GM18499 (cell line): ENCODE results near the gene TTBK1.

Source experiments
- ATAC-seq: cut with Tn5 transposase; IDR thresholded peaks from one replicate; pipeline ENCODE4 v1.9.1; 2021; ENCODE audit warnings: moderate number of reproducible peaks; ENCODE audit not compliant: insufficient read depth, unreplicated experiment

TTBK1 gene

DNA sequence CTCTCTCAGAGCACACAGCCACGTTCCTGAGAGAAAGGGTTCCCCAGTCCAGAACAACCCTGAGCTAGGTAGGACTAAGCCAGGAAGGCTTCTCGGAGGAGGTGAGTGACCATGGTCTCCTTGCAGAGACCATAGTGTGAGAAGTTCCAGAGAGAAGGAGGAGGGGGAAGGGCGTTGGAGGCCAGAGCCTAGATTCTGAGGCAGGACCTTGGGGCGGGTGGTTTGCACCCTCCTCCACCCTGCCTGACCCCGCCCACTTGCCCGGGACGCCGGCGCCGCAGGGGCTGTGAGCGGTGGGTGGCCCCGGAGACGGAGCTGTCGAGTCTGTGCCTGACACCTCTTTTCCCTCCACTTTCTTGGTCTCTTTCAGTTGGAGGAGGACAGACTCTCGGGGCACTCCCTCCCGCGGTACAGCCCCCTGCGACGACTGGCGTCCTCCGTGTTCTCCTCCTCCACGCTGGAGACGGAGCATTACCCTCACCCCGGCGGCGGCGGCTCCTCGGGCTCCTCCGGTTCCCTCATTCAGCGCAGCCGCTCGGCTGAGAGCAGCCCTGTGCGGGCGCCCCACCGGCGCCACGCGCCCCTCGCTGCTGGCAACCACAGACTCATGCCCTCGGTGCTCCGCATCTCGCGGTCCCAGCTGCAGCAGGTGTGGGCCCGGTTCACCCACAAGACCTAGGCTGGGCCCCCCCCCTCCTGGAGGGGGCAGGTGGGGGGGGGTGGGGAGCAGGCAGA lies 26.2 kb downstream of the TTBK1 start:
- ATAC-seq, result no peak

DNA sequence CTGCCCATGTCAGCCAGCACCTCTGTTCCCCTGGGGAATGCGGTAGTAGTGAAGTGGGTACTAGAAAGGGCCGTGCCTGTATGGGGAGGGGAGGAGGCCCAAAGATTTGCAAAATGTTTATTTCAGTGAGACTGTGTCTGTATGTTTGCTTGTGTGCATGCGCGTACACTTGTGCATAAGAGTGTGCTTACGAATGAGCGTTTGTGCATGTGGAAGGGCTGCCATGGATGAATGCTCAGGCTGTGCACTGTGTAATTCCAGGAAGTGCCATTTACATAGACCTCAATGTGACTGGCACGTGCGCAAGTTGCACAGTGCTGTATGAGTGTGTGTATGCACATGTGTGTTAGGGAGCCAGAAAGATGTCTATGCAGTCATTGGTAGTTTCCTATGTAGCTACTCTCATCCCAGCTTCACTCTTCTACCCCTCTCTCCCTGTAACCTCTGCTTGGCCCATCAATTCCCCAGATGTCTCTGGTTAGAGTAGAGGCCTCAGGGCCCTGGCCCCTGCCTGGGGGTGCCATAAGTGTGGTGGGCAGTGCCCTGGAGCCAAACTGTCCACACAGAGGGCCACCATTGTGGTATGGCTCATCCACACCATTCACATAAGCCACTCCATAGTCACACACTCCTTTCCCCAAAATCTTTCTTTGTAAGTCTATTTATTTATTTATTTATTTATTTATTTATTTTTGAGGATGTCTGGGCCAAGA lies 28.0 kb downstream of the TTBK1 start:
- ATAC-seq, result no peak

DNA sequence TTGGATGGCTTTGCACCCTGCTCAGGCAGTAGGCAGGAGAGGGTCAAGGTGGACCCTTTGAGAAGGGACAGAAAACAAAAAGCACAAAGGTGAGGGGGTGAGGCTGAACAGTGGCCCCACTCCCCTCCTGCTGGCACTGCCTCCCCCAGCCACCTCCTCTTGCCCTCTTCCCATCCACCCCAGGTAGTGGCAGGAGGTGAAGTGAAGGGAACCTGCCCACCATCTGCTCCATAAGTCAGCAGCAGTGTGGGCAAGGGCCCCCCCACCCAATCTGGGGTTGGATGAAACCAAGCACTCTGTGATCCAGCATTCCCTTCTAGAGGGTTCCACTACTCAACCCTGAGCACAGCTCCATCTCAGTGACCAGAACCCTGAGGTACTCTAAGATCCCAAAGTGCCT lies 28.7 kb downstream of the TTBK1 start:
- no peak for ATAC-seq

DNA sequence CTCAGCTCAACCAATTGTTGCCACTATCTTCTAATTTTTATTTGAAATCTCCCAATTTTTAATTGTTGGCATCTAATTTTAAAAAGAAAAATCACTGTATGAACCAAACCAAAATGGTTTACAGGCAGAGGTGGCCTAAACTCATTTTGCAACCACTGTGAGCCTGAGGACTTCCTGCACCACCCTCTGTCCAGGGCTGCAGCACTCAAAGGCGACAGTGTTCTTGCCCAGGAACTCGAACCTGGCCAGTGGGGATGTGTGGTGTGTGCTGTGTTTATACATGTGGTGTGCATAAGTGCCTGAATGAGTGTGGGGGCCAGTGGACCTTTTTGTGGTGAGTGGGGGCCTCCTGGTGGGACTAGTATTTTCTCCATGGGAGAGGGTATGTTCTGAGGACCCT lies 30.4 kb downstream of the TTBK1 start:
- no peak for ATAC-seq

DNA sequence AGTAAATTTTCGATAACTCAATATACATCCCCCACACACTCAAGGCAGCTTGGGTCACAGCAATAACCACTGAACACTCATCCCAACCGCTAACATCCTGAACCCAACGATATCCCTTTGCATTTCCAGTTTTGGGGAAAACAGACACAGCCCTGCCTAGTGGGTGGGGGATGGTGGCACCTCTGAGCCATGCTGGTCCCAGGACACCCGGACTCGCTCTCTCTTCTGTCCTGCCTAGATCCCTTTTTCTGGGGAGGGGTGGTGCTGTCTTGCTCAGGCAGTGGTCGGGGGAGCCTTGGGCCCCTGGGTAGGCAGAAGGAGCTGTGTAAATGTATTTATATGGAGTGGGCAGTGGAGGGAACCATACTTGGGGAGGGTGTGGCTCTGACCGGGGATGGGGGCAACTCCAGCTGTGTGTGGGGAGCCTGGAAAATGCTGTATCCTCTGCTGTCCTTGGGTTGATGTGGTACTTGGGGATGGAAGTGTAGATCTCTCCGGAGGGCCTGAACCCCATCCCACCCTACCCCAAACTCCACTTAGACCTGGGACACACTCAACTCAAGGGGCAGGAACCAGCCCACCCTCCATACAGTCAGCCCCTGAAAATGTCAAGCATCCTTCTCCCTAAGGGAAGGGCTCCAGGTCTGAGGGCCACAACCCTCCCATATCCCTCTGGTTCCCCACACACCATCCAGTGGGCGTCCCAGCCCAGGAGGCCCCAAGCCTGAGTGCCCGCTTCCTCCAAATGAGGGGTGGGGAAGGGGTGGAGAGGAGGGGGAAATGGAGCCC lies 31.0 kb downstream of the TTBK1 start:
- no peak for ATAC-seq

DNA sequence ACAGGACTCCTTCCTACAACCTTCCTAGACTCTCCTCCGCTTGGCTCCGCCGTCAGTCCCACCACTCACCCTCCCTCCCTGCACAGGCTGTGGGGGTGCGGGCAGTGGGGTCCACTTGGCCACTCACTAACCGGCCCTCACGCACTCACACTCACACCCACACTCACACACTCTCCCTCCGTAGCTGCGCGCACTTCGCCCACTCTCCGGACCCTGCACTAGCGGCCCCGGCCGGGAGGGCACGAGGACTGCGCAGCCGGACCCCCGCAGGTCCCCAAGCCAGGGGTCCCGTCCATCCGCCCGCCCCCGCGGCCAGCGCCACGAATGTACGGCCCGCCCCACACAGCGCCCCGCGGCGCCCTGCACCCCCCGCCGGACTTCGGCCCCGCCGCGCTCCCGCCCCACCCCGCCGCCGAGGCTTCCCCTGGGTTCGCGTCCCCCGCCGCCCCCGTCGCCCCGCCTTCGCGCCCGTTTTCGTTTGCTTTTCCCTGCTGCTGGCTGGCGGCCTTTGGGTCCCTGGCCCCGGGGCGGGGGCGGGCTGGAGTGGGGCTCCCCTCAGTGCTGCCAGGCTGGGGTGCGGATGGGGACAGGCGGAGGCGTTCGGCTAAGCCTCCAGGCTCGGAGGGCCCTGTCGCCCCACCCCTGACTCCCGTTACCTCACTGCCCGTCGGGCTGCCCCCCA lies 31.8 kb downstream of the TTBK1 start:
- ATAC-seq, result no peak

DNA sequence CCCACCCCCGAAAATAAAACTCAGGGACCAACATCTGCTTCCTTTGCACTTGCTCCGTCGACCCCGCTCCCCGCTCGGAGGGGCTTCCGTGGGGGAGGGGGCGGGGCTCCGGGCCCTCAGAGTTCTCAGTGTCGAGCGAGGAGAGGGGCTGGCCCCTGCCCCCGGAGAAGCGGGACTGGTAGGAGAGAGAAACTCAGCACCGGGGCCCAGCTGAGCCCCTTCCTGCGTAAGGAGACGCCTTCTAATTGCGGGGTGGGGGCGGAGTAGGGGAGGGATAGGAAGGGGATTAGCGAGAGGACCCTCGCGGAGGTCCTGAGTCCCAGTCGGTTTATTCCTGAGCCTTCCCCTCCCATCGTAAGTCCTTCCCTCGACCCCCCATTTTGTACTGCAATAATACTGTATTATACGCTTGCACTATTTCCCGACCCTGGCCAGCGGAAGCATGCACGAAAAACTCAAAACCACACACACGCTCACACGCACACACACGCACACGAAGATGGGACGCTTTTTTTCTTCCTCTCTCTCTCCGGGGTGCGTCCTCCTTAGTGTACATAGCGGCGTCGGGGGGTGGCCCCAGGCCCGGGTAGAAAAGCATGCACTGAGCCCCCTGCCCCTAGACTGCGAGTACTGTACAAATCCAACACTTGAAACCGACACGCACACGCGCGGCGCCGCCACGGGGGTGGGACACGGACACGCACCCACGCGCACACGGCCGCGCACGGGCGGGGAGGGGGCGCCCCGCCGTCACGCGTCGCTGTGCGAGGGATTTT lies 32.7 kb downstream of the TTBK1 start:
- ATAC-seq, result no peak

DNA sequence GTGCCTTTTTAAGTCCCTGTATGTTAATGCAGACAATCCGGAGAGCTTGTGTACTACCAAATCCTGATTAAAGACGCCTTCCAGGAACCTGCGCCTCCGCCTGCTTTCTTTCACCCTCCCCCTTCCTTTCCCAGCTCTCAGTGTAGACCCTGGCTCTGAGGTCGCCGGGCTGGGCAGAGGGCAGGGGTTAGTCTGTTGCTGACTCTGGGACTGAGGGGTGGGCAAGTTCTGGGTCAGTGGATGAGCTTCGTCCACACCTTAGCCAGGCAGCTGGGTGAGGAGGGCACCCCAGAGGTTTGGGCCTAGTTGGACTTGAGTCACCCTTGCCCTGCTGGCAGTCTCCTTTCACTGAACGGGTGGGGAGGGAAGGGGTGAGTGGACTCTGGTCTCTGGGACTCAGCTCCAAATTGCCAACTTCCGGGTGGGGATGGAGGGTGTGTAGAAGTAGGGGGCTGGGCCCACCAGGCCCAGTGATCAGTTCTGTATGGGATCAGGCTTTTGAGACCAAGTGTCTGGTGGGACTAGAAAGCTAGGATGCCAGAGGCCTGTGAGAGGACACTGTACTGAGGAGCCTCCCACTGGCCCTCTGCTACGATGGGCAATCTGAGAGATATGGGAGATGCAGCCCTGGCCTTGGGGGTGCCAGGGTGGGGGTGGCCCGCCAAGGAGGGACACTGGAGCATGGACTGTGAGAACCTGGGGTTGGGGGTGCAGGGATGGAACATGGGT lies 33.5 kb downstream of the TTBK1 start:
- no peak for ATAC-seq

DNA sequence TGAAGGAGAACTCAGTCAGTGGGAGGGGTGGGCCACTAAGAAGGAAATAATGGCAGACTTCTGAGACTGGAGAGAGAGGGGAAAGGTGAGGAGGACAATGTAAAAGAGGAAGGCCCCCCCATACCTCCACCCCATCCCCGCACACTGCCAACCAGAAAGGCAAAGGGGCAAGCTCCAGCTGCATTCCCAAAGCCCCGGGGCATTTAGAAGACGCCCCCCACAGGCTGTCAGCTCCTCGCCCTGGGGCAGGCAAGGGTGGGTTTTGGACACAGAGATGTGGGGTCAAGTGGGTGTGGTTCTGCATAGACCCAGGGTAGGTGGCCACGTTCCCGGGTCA lies 34.0 kb downstream of the TTBK1 start:
- ATAC-seq, result no peak

DNA sequence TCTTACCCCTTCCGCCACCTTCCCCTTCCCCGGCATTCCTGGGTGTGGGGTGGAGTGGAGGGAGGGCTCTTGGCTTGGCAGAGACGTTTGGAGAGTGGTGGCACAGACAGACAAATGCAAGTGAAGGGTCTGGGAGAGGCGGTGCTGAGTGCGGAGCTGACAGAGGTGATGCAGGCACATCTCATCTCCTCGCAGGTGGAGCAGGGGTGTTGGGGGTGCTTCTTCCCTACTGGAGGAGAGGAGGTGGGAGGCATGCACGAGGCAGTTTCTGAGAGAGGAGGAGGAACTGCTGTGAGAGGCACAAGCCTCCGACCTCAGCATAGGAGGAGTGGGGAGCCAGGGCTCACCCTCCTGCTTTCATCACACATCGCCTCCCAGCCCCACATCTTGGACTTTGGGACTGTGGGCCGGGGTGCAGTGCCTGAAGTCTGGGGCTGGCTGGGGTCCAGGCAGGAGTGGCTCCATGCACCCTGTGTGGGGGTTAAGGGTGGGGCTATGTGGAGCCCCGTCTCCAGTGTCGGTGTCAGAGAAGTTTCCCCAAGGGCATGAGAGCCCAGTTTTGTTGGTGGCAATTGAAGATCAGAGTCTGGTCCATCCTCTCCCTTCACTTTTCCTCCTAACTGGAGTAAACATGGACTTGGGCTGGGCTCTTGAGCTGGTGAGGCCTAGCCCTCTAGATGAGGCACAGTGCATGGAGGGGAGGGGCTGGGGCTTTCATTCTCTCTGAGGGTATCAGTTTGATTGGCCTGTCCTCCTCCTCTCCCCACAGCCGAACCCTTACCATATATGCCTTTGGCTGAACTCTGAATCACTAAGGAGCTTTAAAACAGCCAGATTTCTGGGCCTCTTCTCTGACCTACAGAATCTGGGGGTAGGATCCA lies 34.6 kb downstream of the TTBK1 start:
- no peak for ATAC-seq

DNA sequence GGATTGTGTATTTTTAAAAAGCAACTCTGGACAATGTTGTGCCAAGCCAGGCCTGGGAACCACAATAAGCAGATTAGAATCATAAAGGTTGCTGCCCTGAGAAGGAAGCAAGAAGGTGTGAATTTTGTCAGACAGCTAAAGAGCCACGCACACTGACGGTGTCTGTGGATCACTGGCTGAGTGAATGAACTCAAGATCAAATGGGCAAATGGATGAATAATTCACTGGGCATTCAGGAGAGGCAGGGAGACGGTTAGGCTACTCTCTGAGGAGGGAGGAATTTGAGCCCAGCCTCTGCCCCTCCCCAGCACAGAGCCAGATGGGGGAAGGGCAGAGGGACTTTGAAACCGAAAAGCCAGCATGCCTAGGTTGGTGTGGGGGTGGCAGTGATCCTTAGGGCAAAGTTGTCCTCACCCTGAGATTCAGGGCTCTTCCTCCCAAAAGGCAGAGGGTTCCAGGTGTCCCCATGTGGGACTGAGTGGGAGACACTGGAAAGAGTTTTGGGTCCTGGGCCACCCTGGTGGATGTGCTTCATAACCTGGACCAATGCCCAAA lies 35.3 kb downstream of the TTBK1 start:
- no peak for ATAC-seq

DNA sequence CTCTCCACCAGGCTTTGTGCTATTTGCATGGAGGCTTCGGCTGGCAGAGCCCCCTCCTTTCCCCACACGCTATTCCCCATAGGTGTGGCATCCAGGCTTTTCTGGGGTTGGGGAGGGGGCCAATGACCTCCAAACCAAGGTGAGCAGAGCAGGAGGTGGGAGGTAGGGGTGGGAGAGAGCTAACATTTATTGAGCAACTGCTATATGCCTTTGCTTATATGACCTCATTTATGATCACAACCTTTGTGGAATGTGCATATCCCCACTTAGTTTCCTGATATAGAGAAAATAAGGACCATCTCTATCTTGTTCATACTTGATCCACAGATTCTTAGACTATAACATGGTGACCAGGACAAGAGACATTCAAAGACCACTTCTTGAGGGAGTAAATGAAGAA lies 37.0 kb downstream of the TTBK1 start:
- ATAC-seq, result no peak

DNA sequence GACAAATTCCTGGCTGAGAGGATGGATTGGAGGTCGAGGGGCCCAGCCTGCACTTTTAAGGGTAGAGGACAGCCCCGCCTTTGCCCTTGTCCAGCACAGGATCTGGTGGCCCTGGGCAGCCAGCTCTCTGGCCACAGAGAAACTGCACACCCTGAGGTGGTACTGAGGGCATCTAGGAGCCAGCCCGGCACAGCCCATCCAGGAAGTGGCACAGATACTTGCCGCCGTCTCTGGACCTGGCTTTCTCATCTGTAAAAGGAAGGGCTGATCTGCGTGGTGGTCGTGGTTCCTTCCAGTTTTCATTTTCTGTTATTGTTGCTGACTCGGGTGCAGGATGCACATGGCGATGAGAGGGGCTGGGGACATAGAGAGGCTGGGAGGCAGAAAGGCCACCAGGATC lies 38.8 kb downstream of the TTBK1 start:
- no peak for ATAC-seq

DNA sequence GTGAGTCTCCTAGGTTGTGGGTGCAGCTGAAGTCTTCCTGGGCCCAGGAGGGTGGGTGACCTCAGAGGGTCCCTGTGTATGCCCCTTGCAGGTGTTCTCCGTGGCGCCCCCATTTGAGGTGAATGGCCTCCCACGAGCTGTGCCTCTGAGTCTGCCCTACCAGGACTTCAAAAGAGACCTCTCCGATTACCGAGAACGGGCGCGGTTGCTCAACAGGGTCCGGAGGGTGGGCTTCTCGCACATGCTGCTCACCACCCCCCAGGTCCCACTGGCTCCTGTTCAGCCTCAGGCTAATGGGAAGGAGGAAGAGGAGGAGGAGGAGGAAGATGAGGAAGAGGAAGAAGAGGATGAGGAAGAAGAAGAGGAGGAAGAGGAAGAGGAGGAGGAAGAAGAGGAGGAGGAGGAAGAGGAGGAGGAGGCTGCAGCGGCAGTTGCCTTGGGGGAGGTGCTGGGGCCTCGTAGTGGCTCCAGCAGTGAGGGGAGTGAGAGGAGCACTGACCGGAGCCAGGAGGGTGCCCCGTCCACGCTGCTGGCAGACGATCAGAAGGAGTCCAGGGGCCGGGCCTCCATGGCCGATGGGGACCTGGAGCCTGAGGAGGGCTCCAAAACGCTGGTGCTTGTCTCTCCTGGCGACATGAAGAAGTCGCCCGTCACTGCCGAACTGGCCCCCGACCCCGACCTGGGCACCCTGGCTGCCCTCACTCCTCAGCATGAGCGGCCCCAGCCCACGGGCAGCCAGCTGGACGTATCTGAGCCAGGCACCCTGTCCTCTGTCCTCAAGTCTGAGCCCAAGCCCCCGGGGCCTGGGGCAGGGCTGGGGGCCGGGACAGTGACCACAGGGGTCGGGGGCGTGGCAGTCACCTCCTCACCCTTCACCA lies 39.6 kb downstream of the TTBK1 start:
- no peak for ATAC-seq

DNA sequence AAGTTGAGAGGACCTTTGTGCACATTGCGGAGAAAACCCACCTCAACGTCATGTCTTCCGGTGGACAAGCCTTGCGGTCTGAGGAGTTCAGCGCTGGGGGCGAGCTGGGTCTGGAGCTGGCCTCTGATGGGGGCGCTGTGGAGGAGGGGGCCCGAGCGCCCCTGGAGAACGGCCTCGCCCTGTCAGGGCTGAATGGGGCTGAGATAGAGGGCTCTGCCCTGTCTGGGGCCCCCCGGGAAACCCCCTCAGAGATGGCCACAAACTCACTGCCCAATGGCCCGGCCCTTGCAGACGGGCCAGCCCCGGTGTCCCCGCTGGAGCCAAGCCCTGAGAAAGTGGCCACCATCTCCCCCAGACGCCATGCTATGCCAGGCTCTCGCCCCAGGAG lies 40.2 kb downstream of the TTBK1 start:
- ATAC-seq, result no peak

DNA sequence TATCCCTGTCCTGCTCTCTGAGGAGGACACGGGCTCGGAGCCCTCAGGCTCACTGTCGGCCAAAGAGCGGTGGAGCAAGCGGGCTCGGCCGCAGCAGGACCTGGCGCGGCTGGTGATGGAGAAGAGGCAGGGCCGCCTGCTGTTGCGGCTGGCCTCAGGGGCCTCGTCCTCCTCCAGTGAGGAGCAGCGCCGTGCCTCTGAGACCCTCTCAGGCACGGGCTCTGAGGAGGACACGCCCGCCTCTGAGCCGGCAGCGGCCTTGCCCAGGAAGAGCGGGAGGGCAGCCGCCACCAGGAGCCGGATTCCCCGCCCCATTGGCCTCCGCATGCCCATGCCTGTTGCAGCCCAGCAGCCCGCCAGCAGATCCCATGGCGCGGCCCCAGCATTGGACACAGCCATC lies 40.6 kb downstream of the TTBK1 start:
- ATAC-seq, result no peak

DNA sequence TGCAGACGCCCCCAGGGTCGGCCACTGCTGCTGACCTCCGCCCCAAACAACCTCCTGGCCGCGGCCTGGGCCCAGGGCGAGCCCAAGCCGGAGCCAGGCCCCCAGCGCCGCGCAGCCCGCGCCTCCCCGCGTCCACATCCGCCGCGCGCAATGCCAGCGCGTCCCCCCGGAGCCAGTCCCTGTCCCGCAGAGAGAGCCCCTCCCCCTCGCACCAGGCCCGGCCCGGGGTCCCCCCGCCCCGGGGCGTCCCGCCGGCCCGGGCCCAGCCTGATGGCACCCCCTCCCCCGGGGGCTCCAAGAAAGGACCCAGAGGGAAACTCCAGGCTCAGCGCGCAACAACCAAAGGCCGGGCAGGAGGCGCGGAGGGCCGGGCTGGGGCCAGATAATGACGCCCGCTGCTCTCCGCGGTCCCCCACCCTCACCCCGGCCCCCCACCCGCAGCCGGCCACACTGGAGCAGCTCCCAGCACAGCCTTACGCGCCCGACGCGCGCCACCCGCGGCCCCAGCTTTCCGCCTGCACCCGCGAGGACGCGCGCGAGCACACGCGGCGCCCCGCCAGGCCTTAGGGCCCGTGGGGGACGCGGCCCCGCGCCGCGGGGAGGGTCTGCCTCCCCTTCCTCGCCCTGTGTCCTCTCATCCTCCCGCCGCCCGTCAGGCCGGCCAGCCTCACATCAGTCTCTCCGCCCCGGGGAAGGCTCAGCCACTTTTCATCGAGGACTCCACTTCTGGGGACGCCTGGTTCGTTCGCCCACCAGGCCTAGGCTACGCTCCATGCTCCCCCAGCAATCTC lies 41.9 kb downstream of the TTBK1 start:
- ATAC-seq, result no peak
